Smooth muscle cell (in vitro differentiated cells): ENCODE results near the gene AKAP6. TPM values are rescaled to one million over a fixed set of nuclear protein-coding genes. Genes with fewer than 3 reads are reported as not detected.

Experiments used
- DNase-seq: peaks from one replicate; lab custom pipeline; 2025; ENCODE audit not compliant: unreplicated experiment; lab: John Stamatoyannopoulos, UW
- H2AFZ ChIP-seq: fragments of 200-600 bp; sonication (generic); 2 replicates; pipeline ENCODE4 v1.6.0; 2016; ENCODE audit warnings: antibody characterized with exemption, low read depth, mild to moderate bottlenecking
- H3F3A ChIP-seq: fragments of 200-600 bp; sonication (generic); 2 replicates; pipeline ENCODE4 v1.6.0; 2017; ENCODE audit warnings: antibody characterized with exemption, low read depth
- H3K27ac ChIP-seq: fragments of 200-600 bp; sonication (generic); 2 replicates; pipeline ENCODE4 v1.5.1; 2016; ENCODE audit warnings: low read depth, mild to moderate bottlenecking
- H3K27me3 ChIP-seq: fragments of 200-600 bp; sonication (generic); 2 replicates; pipeline ENCODE4 v1.6.1; 2016; ENCODE audit warnings: low read depth, mild to moderate bottlenecking
- H3K36me3 ChIP-seq: fragments of 200-600 bp; sonication (generic); 2 replicates; pipeline ENCODE4 v1.5.1; 2016; ENCODE audit warnings: low read depth
- H3K4me1 ChIP-seq: fragments of 200-600 bp; sonication (generic); 2 replicates; pipeline ENCODE4 v1.5.1; 2016; ENCODE audit warnings: low read depth
- H3K4me2 ChIP-seq: fragments of 200-600 bp; sonication (generic); 2 replicates; pipeline ENCODE4 v1.6.0; 2016; ENCODE audit warnings: mild to moderate bottlenecking
- H3K4me3 ChIP-seq: fragments of 200-600 bp; sonication (generic); 2 replicates; pipeline ENCODE4 v1.5.1; 2016; ENCODE audit warnings: mild to moderate bottlenecking
- H3K79me2 ChIP-seq: fragments of 200-600 bp; sonication (generic); 2 replicates; pipeline ENCODE4 v1.6.0; 2016; ENCODE audit warnings: low read depth, mild to moderate bottlenecking
- H3K9ac ChIP-seq: fragments of 200-600 bp; sonication (generic); 2 replicates; pipeline ENCODE4 v1.6.0; 2016; ENCODE audit warnings: low read depth
- H3K9me3 ChIP-seq: fragments of 200-600 bp; sonication (generic); replicated peaks from 2 replicates; pipeline ENCODE4 v1.5.1; 2016; ENCODE audit warnings: low read depth
- H4K20me1 ChIP-seq: fragments of 200-600 bp; sonication (generic); 2 replicates; pipeline ENCODE4 v1.6.0; 2016; ENCODE audit warnings: low read depth
- CTCF ChIP-seq: fragments of 200-600 bp; sonication (generic); IDR thresholded peaks from 2 replicates; pipeline ENCODE4 v1.5.1; 2017; ENCODE audit warnings: borderline replicate concordance, mild to moderate bottlenecking, antibody characterized with exemption; ENCODE audit not compliant: insufficient read depth, poor library complexity, severe bottlenecking
- WGBS: methylation state at CpG from one replicate; pipeline ENCODE4 v1.1.7; 2016; ENCODE audit warnings: low lambda C conversion rate; 5-methylcytosine and 5-hydroxymethylcytosine counted together
- polyA plus RNA-seq: library from polyadenylated mRNA; unstranded; fragments of >200 nt; fragmentation: Nextera tagmentation; extraction: Ambion mirVana; gene quantifications from 2 replicates; pipeline ENCODE4 v1.2.1, GENCODE V29; 2016
- total RNA-seq: library from RNA; depleted of rRNA; stranded (reverse); fragments of >200 nt; gene quantifications from 2 replicates; pipeline ENCODE4 v1.2.3, GENCODE V29; 2014

Gene AKAP6
- total and polyA plus RNA-seq, 2 experiments from 2014 or later = 1.3 to 6.4 TPM

- Histone ChIP-seq H3K27ac (no peak overlapping the region), H3K9ac (no peak overlapping the region), H3K4me1 (peaks cover 4% of the 10 kb centered on the region), H3F3A (peaks cover 3% of the 10 kb centered on the region), H4K20me1 (no peaks in the 10 kb centered on the region), H3K4me3 (no peak overlapping the region), H3K36me3 (no peaks in the 10 kb centered on the region), H2AFZ (no peak overlapping the region), H3K9me3 (no peaks in the 10 kb centered on the region), H3K79me2 (no peaks in the 10 kb centered on the region), H3K4me2 (no peak overlapping the region), H3K27me3 (no peaks in the 10 kb centered on the region)
- DNase-seq = no peak
- 95% methylated on average over 3 of the region's 3 CpGs for WGBS
- no peak for TF ChIP-seq CTCF
These were observed 73.9 kb downstream of the AKAP6 start for GRCh38 chr14:32403021-32403420.

GRCh38 chr14:32403688-32404087, 74.6 kb downstream of the AKAP6 start:
- no peak overlapping the region for H3K9ac ChIP-seq

GRCh38 chr14:32404784-32405573, 75.9 kb downstream of the AKAP6 start:
- Histone ChIP-seq H4K20me1 (no peaks in the 10 kb centered on the region), H3K27me3 (no peaks in the 10 kb centered on the region), H3K4me1 (peaks cover 4% of the 10 kb centered on the region), H3K27ac (no peak overlapping the region), H3K4me3 (no peak overlapping the region), H3F3A (peaks cover 3% of the 10 kb centered on the region), H3K79me2 (no peaks in the 10 kb centered on the region), H3K4me2 (no peak overlapping the region), H3K9me3 (no peaks in the 10 kb centered on the region), H3K9ac (no peak overlapping the region), H3K36me3 (no peaks in the 10 kb centered on the region), H2AFZ (no peak overlapping the region)
- DNase-seq = no peak
- TF ChIP-seq CTCF = no peak

More at GRCh38 chr14:32403688-32404087, 74.6 kb downstream of the AKAP6 start:
- Histone ChIP-seq H3K36me3 (no peaks in the 10 kb centered on the region), H3F3A (peaks cover 3% of the 10 kb centered on the region), H3K4me2 (no peak overlapping the region), H3K79me2 (no peaks in the 10 kb centered on the region), H3K4me3 (no peak overlapping the region), H3K27ac (no peak overlapping the region), H3K9me3 (no peaks in the 10 kb centered on the region), H2AFZ (no peak overlapping the region), H4K20me1 (no peaks in the 10 kb centered on the region), H3K27me3 (no peaks in the 10 kb centered on the region), H3K4me1 (peaks cover 4% of the 10 kb centered on the region)
- no peak for DNase-seq
- WGBS = 86% methylated on average over 2 of the region's 2 CpGs
- TF ChIP-seq CTCF = no peak

GRCh38 chr14:32405856-32406255, 76.8 kb downstream of the AKAP6 start:
- WGBS = 93% methylated on average over 2 of the region's 2 CpGs
- H3K9me3 ChIP-seq = no peaks in the 10 kb centered on the region
- no peak for DNase-seq
- no peak overlapping the region for H3K4me3 ChIP-seq
- no peak for TF ChIP-seq CTCF
- H3K79me2 ChIP-seq = no peaks in the 10 kb centered on the region
- H3K9ac ChIP-seq = no peak overlapping the region
- H4K20me1 ChIP-seq = no peaks in the 10 kb centered on the region
- no peak overlapping the region for H3K27ac ChIP-seq
- H3K4me2 ChIP-seq = no peak overlapping the region
- H3K4me1 ChIP-seq = peaks cover 4% of the 10 kb centered on the region
- H2AFZ ChIP-seq = no peak overlapping the region
- no peaks in the 10 kb centered on the region for H3K36me3 ChIP-seq
- H3K27me3 ChIP-seq = no peaks in the 10 kb centered on the region
- H3F3A ChIP-seq = peaks cover 3% of the 10 kb centered on the region
